OCI-LY1 (cell line): ENCODE results near the gene ZFP57.

Source experiments
- H2AFZ ChIP-seq: fragments of 200-600 bp; sonication (generic), shearing (Covaris generic); 2 replicates; pipeline ENCODE4 v1.6.0; 2014; ENCODE audit warnings: antibody characterized with exemption, mild to moderate bottlenecking, low read length
- H3F3A ChIP-seq: fragments of 200-600 bp; sonication (generic), shearing (Covaris generic); 2 replicates; pipeline ENCODE4 v1.6.0; 2014; ENCODE audit warnings: mild to moderate bottlenecking, antibody characterized with exemption, low read length, moderate library complexity; ENCODE audit not compliant: insufficient read depth
- H3K27ac ChIP-seq: fragments of 200-600 bp; sonication (generic); 2 replicates; pipeline ENCODE4 v1.5.1; 2014; ENCODE audit warnings: low read length, mixed run types, mild to moderate bottlenecking, low read depth; ENCODE audit not compliant: poor library complexity, severe bottlenecking
- H3K27me3 ChIP-seq: fragments of 200-600 bp; sonication (generic); 2 replicates; pipeline ENCODE4 v1.6.0; 2014; ENCODE audit warnings: antibody characterized with exemption, mild to moderate bottlenecking, low read length, moderate library complexity; ENCODE audit not compliant: insufficient read depth
- H3K36me3 ChIP-seq: fragments of 200-600 bp; sonication (generic); 2 replicates; pipeline ENCODE4 v1.6.1; 2014; ENCODE audit warnings: mild to moderate bottlenecking, antibody characterized with exemption, low read length, moderate library complexity, mixed read lengths; ENCODE audit not compliant: insufficient read depth
- H3K4me1 ChIP-seq: fragments of 200-600 bp; sonication (generic); 2 replicates; pipeline ENCODE4 v1.5.1; 2014; ENCODE audit warnings: mild to moderate bottlenecking, low read length, moderate library complexity; ENCODE audit not compliant: insufficient read depth, severe bottlenecking
- H3K4me2 ChIP-seq: fragments of 200-600 bp; sonication (generic), shearing (Covaris generic); 2 replicates; pipeline ENCODE4 v1.6.1; 2014; ENCODE audit warnings: low read length
- H3K4me3 ChIP-seq: fragments of 200-600 bp; sonication (generic); 2 replicates; pipeline ENCODE4 v1.5.1; 2014; ENCODE audit warnings: low read length, low read depth, mild to moderate bottlenecking, mixed read lengths; ENCODE audit not compliant: poor library complexity, severe bottlenecking
- H3K79me2 ChIP-seq: fragments of 200-600 bp; shearing (Covaris generic); 2 replicates; pipeline ENCODE4 v1.6.1; 2016; ENCODE audit warnings: mixed run types, low read length, mixed read lengths; ENCODE audit not compliant: insufficient read depth
- H3K9ac ChIP-seq: fragments of 200-600 bp; sonication (generic), shearing (Covaris generic); 2 replicates; pipeline ENCODE4 v1.6.1; 2014; ENCODE audit warnings: mild to moderate bottlenecking, low read length, mixed read lengths
- H3K9me2 ChIP-seq: fragments of 200-600 bp; sonication (generic), shearing (Covaris generic); 2 replicates; pipeline ENCODE4 v1.6.1; 2014; ENCODE audit warnings: low read depth, mild to moderate bottlenecking, low read length, mixed read lengths
- H3K9me3 ChIP-seq: fragments of 200-600 bp; shearing (Covaris generic); 2 replicates; pipeline ENCODE4 v1.6.1; 2014; ENCODE audit warnings: low read length, mixed read lengths
- H4K20me1 ChIP-seq: fragments of 200-600 bp; sonication (generic), shearing (Covaris generic); 2 replicates; pipeline ENCODE4 v1.6.0; 2016; ENCODE audit warnings: mild to moderate bottlenecking, low read length; ENCODE audit not compliant: insufficient read depth
- CTCF ChIP-seq: fragments of 200-600 bp; sonication (generic), shearing (Covaris generic); IDR thresholded peaks from 2 replicates; pipeline ENCODE4 v1.5.1; 2017; ENCODE audit warnings: mild to moderate bottlenecking, antibody characterized with exemption, low read length, moderate library complexity, mixed read lengths
- EZH2 ChIP-seq: fragments of 200-600 bp; sonication (generic), shearing (Covaris generic); IDR thresholded peaks from 2 replicates; pipeline ENCODE4 v1.8.0; 2017; ENCODE audit warnings: borderline replicate concordance, mixed run types, mild to moderate bottlenecking, antibody characterized with exemption, low read length, moderate library complexity, mixed read lengths

ZFP57 gene

DNA sequence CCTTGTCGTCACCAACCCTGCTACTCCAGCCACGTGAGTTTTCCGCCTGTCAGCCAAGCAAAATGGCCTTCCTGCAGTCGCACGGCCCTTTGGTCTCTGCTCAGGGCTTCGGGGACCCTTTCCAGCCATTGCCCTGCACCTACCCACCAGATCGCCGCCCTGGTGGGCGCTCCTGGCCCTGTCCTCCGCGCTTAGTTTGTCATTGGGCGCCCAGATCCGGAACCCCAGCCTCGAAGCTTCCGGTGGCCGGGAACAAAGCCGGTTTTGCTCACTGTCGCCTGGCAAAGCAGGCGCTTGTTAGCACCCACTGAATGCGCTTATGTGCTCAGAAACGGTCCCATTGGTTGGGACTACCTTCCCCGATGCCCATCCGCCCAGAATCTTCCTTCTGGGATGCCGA, 536 bp downstream of the ZFP57 start:
- no peaks in the 10 kb centered on the region for H3K9me3 ChIP-seq
- TF ChIP-seq CTCF (no peak), EZH2 (no peak)
- no peak overlapping the region for H3K4me2 ChIP-seq
- no peak overlapping the region for H3K9ac ChIP-seq
- no peaks in the 10 kb centered on the region for H3F3A ChIP-seq
- no peak overlapping the region for H2AFZ ChIP-seq
- H4K20me1 ChIP-seq, result no peaks in the 10 kb centered on the region
- H3K4me1 ChIP-seq, result no peaks in the 10 kb centered on the region
- no peaks in the 10 kb centered on the region for H3K9me2 ChIP-seq
- no peak overlapping the region for H3K4me3 ChIP-seq
- no peaks in the 10 kb centered on the region for H3K79me2 ChIP-seq
- H3K27ac ChIP-seq, result no peak overlapping the region
- no peaks in the 10 kb centered on the region for H3K36me3 ChIP-seq
- H3K27me3 ChIP-seq, result no peaks in the 10 kb centered on the region

DNA sequence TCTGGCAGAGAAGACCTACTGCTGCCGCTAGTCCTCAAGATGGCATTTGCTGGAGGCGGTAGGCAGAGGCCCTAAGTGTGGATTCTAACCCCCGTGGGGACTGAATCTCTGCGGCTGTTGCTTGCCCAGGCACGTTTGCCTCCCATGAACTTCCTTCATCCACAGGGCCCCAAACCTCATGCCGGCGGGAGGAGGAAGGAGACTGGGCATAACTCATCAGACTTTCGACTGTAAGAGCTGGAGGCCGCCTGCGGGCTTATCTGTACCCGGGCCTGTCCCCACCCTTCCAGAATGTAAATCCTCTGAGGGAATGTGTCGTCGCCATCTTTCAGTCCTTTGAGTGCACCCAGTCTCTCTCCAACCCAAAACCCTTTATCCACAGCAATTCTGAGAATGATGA, 990 bp downstream of the ZFP57 start:
- Histone ChIP-seq H3K9me3 (no peaks in the 10 kb centered on the region), H3K36me3 (no peaks in the 10 kb centered on the region), H4K20me1 (no peaks in the 10 kb centered on the region), H3F3A (no peaks in the 10 kb centered on the region), H3K4me3 (no peak overlapping the region), H2AFZ (no peak overlapping the region), H3K4me2 (no peak overlapping the region), H3K4me1 (no peaks in the 10 kb centered on the region), H3K27me3 (no peaks in the 10 kb centered on the region), H3K79me2 (no peaks in the 10 kb centered on the region), H3K27ac (no peak overlapping the region), H3K9me2 (no peaks in the 10 kb centered on the region), H3K9ac (no peak overlapping the region)
- no peak for TF ChIP-seq CTCF
- no peak for TF ChIP-seq EZH2

DNA sequence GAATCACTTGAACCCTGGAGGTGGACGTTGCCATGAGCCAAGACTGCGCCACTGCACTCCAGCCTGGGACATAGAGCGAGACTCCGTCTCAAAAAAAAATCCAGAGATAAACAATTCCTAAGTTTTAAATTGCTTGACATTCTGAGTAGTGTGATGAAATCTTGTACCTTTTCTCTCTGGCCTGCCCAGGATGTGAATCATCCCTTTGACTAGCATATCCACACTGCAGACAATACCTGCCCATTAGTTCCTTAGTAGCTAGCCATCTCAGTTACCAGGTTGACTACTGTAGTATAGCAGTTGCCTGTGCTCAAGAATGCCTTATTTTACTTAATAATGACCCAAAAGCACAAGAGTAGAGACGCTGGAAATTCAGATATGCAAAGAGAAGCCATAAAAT, 2.8 kb downstream of the ZFP57 start:
- no peak overlapping the region for H3K27ac ChIP-seq
- TF ChIP-seq EZH2 (no peak), CTCF (no peak)

More for the DNA sequence above, 2.8 kb downstream of the ZFP57 start:
- H3K4me3 ChIP-seq, result no peak overlapping the region
- no peaks in the 10 kb centered on the region for H3K4me1 ChIP-seq
- H3K36me3 ChIP-seq, result no peaks in the 10 kb centered on the region
- H3F3A ChIP-seq, result no peaks in the 10 kb centered on the region
- H3K4me2 ChIP-seq, result no peak overlapping the region
- H3K79me2 ChIP-seq, result no peaks in the 10 kb centered on the region
- no peak overlapping the region for H3K9ac ChIP-seq
- H3K9me3 ChIP-seq, result no peaks in the 10 kb centered on the region
- no peaks in the 10 kb centered on the region for H3K9me2 ChIP-seq
- no peaks in the 10 kb centered on the region for H4K20me1 ChIP-seq
- no peaks in the 10 kb centered on the region for H3K27me3 ChIP-seq
- H2AFZ ChIP-seq, result no peak overlapping the region
